ENCODE measurements around the gene NINJ2. TPM values are rescaled to one million over a fixed set of nuclear protein-coding genes. Genes with fewer than 3 reads are reported as not detected.

The NINJ2 gene
- total RNA-seq, 2 experiments from 2014 or later, result 6.8 to 7.4 TPM

GRCh38 chr12:593396-594270 lies 69.6 kb downstream of the NINJ2 start:
- Mint-ChIP-seq H3K36me3 (no peaks in the 10 kb centered on the region), H3K4me3 (no peak overlapping the region), H3K4me1 (no peaks in the 10 kb centered on the region), H3K27ac (no peak overlapping the region), H3K27me3 (peaks cover 11% of the 10 kb centered on the region), H3K9me3 (ENCODE audit: low read depth) (no peaks in the 10 kb centered on the region)
- ATAC-seq (no peak), DNase-seq (no peak)
- CTCF ChIA-PET, result interaction anchor here (1.3 to 1.7 kb wide), 2 partner anchors 220 to 499 kb away, joined by 3 to 4 read pairs; no protein-coding TSS in a partner anchor

GRCh38 chr12:592024-592505 lies 71.2 kb downstream of the NINJ2 start:
- DNase-seq (no peak), ATAC-seq (no peak)
- H3K4me1 Mint-ChIP-seq, result no peaks in the 10 kb centered on the region
- no peaks in the 10 kb centered on the region for H3K36me3 Mint-ChIP-seq
- peaks cover 2% of the 10 kb centered on the region for H3K9me3 Mint-ChIP-seq (ENCODE audit: low read depth)
- H3K4me3 Mint-ChIP-seq, result no peak overlapping the region
- no peak overlapping the region for H3K27ac Mint-ChIP-seq
- CTCF ChIA-PET, result interaction anchor here (1.0 to 1.6 kb wide), 3 partner anchors 9 to 219 kb away, joined by 3 to 6 read pairs (median 4); no protein-coding TSS in a partner anchor
- peaks cover 11% of the 10 kb centered on the region for H3K27me3 Mint-ChIP-seq

- H3K36me3 Mint-ChIP-seq, result no peaks in the 10 kb centered on the region
Measured at GRCh38 chr12:591167-592023, 71.8 kb downstream of the NINJ2 start.

GRCh38 chr12:590206-590750 lies 73.0 kb downstream of the NINJ2 start:
- peaks cover 2% of the 10 kb centered on the region for H3K9me3 Mint-ChIP-seq (ENCODE audit: low read depth)
- H3K36me3 Mint-ChIP-seq, result no peaks in the 10 kb centered on the region
- H3K4me1 Mint-ChIP-seq, result no peaks in the 10 kb centered on the region
- peaks cover 11% of the 10 kb centered on the region for H3K27me3 Mint-ChIP-seq
- ATAC-seq (no peak), DNase-seq (no peak)
- no peak overlapping the region for H3K27ac Mint-ChIP-seq
- CTCF ChIA-PET, result interaction anchor here (1.6 kb wide), 1 partner anchor 14 kb away, joined by 4 read pairs; no protein-coding TSS in a partner anchor
- no peak overlapping the region for H3K4me3 Mint-ChIP-seq

More at GRCh38 chr12:591167-592023, 71.8 kb downstream of the NINJ2 start:
- Mint-ChIP-seq H3K4me3 (no peak overlapping the region), H3K4me1 (no peaks in the 10 kb centered on the region), H3K27ac (no peak overlapping the region), H3K27me3 (peaks cover 11% of the 10 kb centered on the region), H3K9me3 (ENCODE audit: low read depth) (peaks cover 2% of the 10 kb centered on the region)
- ATAC-seq, result no peak
- no peak for DNase-seq
- CTCF ChIA-PET, result interaction anchor here (1.0 to 1.6 kb wide), 3 partner anchors 9 to 220 kb away, joined by 3 to 6 read pairs (median 4); no protein-coding TSS in a partner anchor

GRCh38 chr12:588646-589045 lies 74.6 kb downstream of the NINJ2 start:
- Mint-ChIP-seq H3K9me3 (ENCODE audit: low read depth) (peaks cover 2% of the 10 kb centered on the region), H3K36me3 (no peaks in the 10 kb centered on the region), H3K4me1 (no peaks in the 10 kb centered on the region), H3K27ac (no peak overlapping the region), H3K27me3 (peaks cover 9% of the 10 kb centered on the region), H3K4me3 (no peak overlapping the region)
- CTCF ChIA-PET, result interaction anchor here (1.9 kb wide), 1 partner anchor 12 kb away, joined by 5 read pairs; no protein-coding TSS in a partner anchor
- no peak for ATAC-seq
- DNase-seq, result no peak

GRCh38 chr12:588024-588322 lies 75.3 kb downstream of the NINJ2 start:
- peaks cover 2% of the 10 kb centered on the region for H3K9me3 Mint-ChIP-seq (ENCODE audit: low read depth)
- no peak overlapping the region for H3K4me3 Mint-ChIP-seq
- no peaks in the 10 kb centered on the region for H3K4me1 Mint-ChIP-seq
- peaks cover 3% of the 10 kb centered on the region for H3K27me3 Mint-ChIP-seq
- CTCF ChIA-PET, result interaction anchor here (1.9 kb wide), 1 partner anchor 12 kb away, joined by 5 read pairs; no protein-coding TSS in a partner anchor
- no peaks in the 10 kb centered on the region for H3K36me3 Mint-ChIP-seq
- H3K27ac Mint-ChIP-seq, result no peak overlapping the region
- ATAC-seq (no peak), DNase-seq (no peak)

- DNase-seq (no peak), ATAC-seq (no peak)
- no peak overlapping the region for H3K4me3 Mint-ChIP-seq
- CTCF ChIA-PET, result interaction anchor here (0.9 to 1.4 kb wide), 4 partner anchors 11 to 167 kb away, joined by 3 to 8 read pairs (median 3); no protein-coding TSS in a partner anchor
- H3K4me1 Mint-ChIP-seq, result no peaks in the 10 kb centered on the region
- H3K27ac Mint-ChIP-seq, result no peak overlapping the region
- peaks cover 3% of the 10 kb centered on the region for H3K27me3 Mint-ChIP-seq
- no peaks in the 10 kb centered on the region for H3K36me3 Mint-ChIP-seq
- H3K9me3 Mint-ChIP-seq (ENCODE audit: low read depth), result peaks cover 2% of the 10 kb centered on the region
Measured at GRCh38 chr12:587132-588023, 75.9 kb downstream of the NINJ2 start.

- no peaks in the 10 kb centered on the region for H3K4me1 Mint-ChIP-seq
- no peak overlapping the region for H3K4me3 Mint-ChIP-seq
- no peak for DNase-seq
- H3K27ac Mint-ChIP-seq, result no peak overlapping the region
- no peak for ATAC-seq
- no peaks in the 10 kb centered on the region for H3K27me3 Mint-ChIP-seq
- CTCF ChIA-PET, result interaction anchor here (0.9 to 1.4 kb wide), 4 partner anchors 10 to 168 kb away, joined by 3 to 8 read pairs (median 3); no protein-coding TSS in a partner anchor
- H3K36me3 Mint-ChIP-seq, result no peaks in the 10 kb centered on the region
- H3K9me3 Mint-ChIP-seq (ENCODE audit: low read depth), result peaks cover 2% of the 10 kb centered on the region
Measured at GRCh38 chr12:586318-587071, 76.8 kb downstream of the NINJ2 start.

GRCh38 chr12:585062-586061 lies 77.9 kb downstream of the NINJ2 start:
- ATAC-seq, result no peak
- CTCF ChIA-PET, result interaction anchor here (1.2 to 1.5 kb wide), 3 partner anchors 10 to 88 kb away, joined by 3 to 5 read pairs (median 3); no protein-coding TSS in a partner anchor

GRCh38 chr12:583251-583869 lies 79.9 kb downstream of the NINJ2 start:
- Mint-ChIP-seq H3K9me3 (ENCODE audit: low read depth) (peaks cover under 1% of the 10 kb centered on the region), H3K27ac (no peak overlapping the region), H3K36me3 (no peaks in the 10 kb centered on the region), H3K4me1 (no peaks in the 10 kb centered on the region), H3K27me3 (no peaks in the 10 kb centered on the region), H3K4me3 (no peak overlapping the region)
- ATAC-seq (no peak), DNase-seq (no peak)
- CTCF ChIA-PET, result no interaction called here

More at GRCh38 chr12:585062-586061, 77.9 kb downstream of the NINJ2 start:
- H3K27me3 Mint-ChIP-seq, result no peaks in the 10 kb centered on the region
- H3K9me3 Mint-ChIP-seq (ENCODE audit: low read depth), result peaks cover 2% of the 10 kb centered on the region
- no peak overlapping the region for H3K4me3 Mint-ChIP-seq
- no peaks in the 10 kb centered on the region for H3K36me3 Mint-ChIP-seq
- H3K4me1 Mint-ChIP-seq, result no peaks in the 10 kb centered on the region
- no peak for DNase-seq
- H3K27ac Mint-ChIP-seq, result no peak overlapping the region
